Tibial nerve (tissue), 4 donors: Measurements from ENCODE around the gene HS6ST3.

Experiments used
- EP300 ChIP-seq, 2 donors: sonication (generic); formaldehyde crosslinking; IDR thresholded peaks; one replicate each; pipeline ENCODE4 v1.6.1; 2017; ENCODE audit warnings: antibody characterized with exemption in 2 of 2, mild to moderate bottlenecking in 1 of 2
- POLR2A ChIP-seq, 2 donors: fragments of 450-650 bp; IDR thresholded peaks; one replicate each; pipeline ENCODE4 v1.6.1; 2017; ENCODE audit warnings: antibody characterized with exemption in 2 of 2, mild to moderate bottlenecking in 2 of 2, moderate library complexity in 2 of 2
- TF ChIP-seq, protein P1 (sequence below), 5 experiments: fragments of 200-600 bp in 3 of 5; fragments of 450-650 bp in 2 of 5; sonication (generic) in 3 of 5; IDR thresholded peaks; one replicate each; pipeline ENCODE4 v1.5.1; 2016 to 2019; ENCODE audit warnings: antibody characterized with exemption in 5 of 5, mild to moderate bottlenecking in 3 of 5, moderate library complexity in 2 of 5

DNA sequence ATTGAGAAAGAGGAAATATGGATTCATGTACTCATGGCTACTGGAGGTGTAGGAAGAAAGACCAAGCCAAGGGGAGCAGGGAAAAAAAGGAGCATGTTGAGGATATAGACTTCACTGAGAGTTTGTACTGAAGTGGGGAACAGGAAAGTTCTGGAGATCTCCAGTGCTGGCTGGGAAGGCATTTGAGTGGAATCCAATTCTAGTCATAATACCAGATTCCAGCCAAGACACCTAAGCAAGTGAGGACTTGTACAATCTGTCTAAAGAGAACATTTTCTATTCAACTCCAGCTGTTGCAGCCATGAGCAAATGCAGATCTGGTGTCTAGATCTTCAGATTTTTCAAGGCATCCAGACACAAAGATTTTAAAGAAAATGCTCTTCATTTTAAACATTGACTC is 491.8 kb downstream of the HS6ST3 start:
- TF ChIP-seq, protein P1, sequence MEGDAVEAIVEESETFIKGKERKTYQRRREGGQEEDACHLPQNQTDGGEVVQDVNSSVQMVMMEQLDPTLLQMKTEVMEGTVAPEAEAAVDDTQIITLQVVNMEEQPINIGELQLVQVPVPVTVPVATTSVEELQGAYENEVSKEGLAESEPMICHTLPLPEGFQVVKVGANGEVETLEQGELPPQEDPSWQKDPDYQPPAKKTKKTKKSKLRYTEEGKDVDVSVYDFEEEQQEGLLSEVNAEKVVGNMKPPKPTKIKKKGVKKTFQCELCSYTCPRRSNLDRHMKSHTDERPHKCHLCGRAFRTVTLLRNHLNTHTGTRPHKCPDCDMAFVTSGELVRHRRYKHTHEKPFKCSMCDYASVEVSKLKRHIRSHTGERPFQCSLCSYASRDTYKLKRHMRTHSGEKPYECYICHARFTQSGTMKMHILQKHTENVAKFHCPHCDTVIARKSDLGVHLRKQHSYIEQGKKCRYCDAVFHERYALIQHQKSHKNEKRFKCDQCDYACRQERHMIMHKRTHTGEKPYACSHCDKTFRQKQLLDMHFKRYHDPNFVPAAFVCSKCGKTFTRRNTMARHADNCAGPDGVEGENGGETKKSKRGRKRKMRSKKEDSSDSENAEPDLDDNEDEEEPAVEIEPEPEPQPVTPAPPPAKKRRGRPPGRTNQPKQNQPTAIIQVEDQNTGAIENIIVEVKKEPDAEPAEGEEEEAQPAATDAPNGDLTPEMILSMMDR (IDR thresholded peaks at IDR 0.05): no peak
- TF ChIP-seq POLR2A (IDR thresholded peaks at IDR 0.05) (no peak), EP300 (IDR thresholded peaks at IDR 0.05) (no peak)
